HG02678 (cell line): ENCODE data around the gene ZNF232.
"Not testable (repeated sequence)": the region's sequence is repeated elsewhere in the genome, so short reads cannot be mapped to it uniquely, and the experiment has no call there.

Source experiments
- ATAC-seq: cut with Tn5 transposase; IDR thresholded peaks from one replicate; pipeline ENCODE4 v1.9.1; 2021; ENCODE audit warnings: mild to moderate bottlenecking, moderate library complexity; ENCODE audit not compliant: unreplicated experiment

The ZNF232 gene

GRCh38 chr17:5099271-5099670 lies 12.4 kb downstream of the ZNF232 start:
- ATAC-seq: no peak

- no peak for ATAC-seq
Measured at GRCh38 chr17:5097101-5097834, 14.4 kb downstream of the ZNF232 start.

- ATAC-seq: no peak
Measured at GRCh38 chr17:5096731-5097100, 15.0 kb downstream of the ZNF232 start.

- ATAC-seq: no peak
Measured at GRCh38 chr17:5092218-5093010, 19.3 kb downstream of the ZNF232 start.

GRCh38 chr17:5080591-5080990 lies 31.1 kb downstream of the ZNF232 start:
- no peak for ATAC-seq

GRCh38 chr17:5078106-5079028 lies 33.3 kb downstream of the ZNF232 start, which contains the start of gene ZFP3:
Gene ZFP3, plus strand, starts transcription at chr17:5078467. Its CDS starts 13,038 bp downstream, at chr17:5091505.
- peak; percentile 89 for ATAC-seq

- no peak for ATAC-seq
Measured at GRCh38 chr17:5077781-5078105, 33.9 kb downstream of the ZNF232 start.

- ATAC-seq: not testable (repeated sequence)
Measured at GRCh38 chr17:5077275-5077674, 34.4 kb downstream of the ZNF232 start.

GRCh38 chr17:5075472-5075871 lies 36.2 kb downstream of the ZNF232 start:
- not testable (repeated sequence) for ATAC-seq

GRCh38 chr17:5069724-5070123 lies 42.0 kb downstream of the ZNF232 start:
- no peak for ATAC-seq

- ATAC-seq: no peak
Measured at GRCh38 chr17:5068236-5068635, 43.4 kb downstream of the ZNF232 start.

GRCh38 chr17:5065227-5065744 lies 46.4 kb downstream of the ZNF232 start:
- ATAC-seq: no peak
